Medulla oblongata (tissue), 1 donor: Measurements from ENCODE around the gene SMYD1.

Source experiments
- DNase-seq: peaks from one replicate; pipeline ENCODE4 v3.0.0-alpha.2; 2015; ENCODE audit errors: extremely low spot score

The SMYD1 gene

DNA sequence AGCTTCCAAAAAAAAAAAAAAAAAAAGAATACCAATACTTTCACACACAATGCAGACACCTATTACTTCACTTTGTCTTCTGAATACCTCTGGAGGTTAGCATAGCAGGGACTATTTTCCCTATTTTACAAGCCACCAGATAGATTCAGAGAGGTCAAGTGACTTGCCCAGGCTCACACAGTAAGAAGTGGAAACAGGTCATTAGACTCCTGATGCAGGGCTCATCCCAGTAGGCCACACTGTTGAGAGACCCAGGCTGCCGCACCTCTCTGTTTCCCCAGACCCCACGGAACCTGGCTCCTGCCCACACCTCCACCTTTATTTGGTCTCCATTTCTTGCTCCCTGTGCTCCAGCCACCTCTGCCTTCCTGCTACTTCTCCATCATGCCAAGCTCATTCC lies 19.4 kb downstream of the SMYD1 start:
- DNase-seq: no peak

GRCh38 chr2:88087763-88088162 lies 20.1 kb downstream of the SMYD1 start:
- DNase-seq: no peak

- DNase-seq: no peak
These were observed 21.4 kb downstream of the SMYD1 start for GRCh38 chr2:88088999-88089398.

GRCh38 chr2:88090446-88091283 lies 23.0 kb downstream of the SMYD1 start:
- no peak for DNase-seq

- DNase-seq: no peak
These were observed 24.3 kb downstream of the SMYD1 start for GRCh38 chr2:88091943-88092342.

- no peak for DNase-seq
These were observed 25.1 kb downstream of the SMYD1 start for GRCh38 chr2:88092773-88093172.

GRCh38 chr2:88095022-88095421 lies 27.4 kb downstream of the SMYD1 start:
- no peak for DNase-seq

DNA sequence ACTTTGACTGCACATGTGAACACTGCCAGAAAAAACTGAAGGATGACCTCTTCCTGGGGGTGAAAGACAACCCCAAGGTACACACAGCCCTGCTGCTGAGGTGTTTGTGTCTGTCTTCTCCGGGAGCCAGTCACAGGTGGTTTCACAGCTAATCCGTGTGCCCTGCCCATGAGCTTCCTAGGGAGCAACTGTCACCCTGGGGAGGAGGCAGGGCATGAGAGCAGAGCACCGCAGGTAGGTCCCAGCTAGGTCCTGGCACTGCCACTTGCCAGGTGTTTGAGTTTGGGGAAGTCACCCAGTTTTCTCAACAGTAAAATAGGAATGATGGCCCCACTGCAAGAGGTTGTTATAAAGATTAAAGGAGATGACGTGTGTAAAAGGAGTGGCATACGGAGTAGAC lies 29.1 kb downstream of the SMYD1 start:
- no peak for DNase-seq

DNA sequence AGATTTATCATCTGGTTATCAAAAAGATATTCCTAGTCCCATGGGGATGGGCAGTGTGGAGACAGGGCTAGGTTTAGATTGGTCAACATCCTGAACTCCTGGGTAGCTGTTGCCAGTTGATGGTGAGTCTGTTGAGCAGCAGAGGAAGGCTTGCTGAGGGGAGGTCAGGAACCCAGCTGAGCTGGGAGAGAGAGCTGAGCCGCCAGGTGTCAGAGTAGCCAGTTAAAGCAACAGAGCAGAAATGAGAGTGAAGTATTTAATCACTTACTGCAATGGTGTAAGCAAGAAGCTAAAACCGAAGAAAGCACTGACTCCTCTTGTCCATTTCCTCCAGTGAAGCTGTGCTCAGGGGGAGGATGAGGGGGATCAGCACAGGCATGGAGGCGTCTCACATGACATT lies 29.6 kb downstream of the SMYD1 start:
- no peak for DNase-seq

GRCh38 chr2:88097891-88098557 lies 30.4 kb downstream of the SMYD1 start:
- no peak for DNase-seq

GRCh38 chr2:88098558-88098900 lies 30.9 kb downstream of the SMYD1 start:
- no peak for DNase-seq

- no peak for DNase-seq
These were observed 32.3 kb downstream of the SMYD1 start for GRCh38 chr2:88099798-88100488.

GRCh38 chr2:88100489-88100858 lies 32.8 kb downstream of the SMYD1 start:
- peak; percentile 45 for DNase-seq

- no peak for DNase-seq
These were observed 41.2 kb downstream of the SMYD1 start for GRCh38 chr2:88108796-88109195.

- DNase-seq: no peak
These were observed 43.2 kb downstream of the SMYD1 start for GRCh38 chr2:88110830-88111229.

GRCh38 chr2:88113069-88113468 lies 45.4 kb downstream of the SMYD1 start:
- DNase-seq: no peak

DNA sequence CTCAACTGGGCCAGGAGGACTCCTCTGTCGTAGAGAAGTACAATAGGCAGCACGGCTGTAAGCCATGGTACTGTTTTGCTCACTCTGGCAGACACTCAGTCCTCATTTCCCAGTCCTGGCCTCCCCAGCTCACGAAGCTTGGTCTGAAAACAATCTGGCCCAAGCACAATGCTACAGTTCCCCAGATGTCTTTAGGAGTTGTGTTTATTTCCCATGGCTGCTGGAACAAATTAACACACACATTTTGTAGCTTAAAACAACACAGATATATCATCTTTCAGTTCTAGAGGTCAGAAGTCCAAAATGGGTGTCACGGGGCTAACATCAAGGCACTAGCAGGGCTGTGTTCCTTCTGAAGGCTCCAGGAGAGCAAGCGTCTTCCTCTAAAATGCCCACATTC lies 47.3 kb downstream of the SMYD1 start:
- DNase-seq: no peak

- no peak for DNase-seq
These were observed 48.3 kb downstream of the SMYD1 start for GRCh38 chr2:88115825-88116518.

- DNase-seq: no peak
These were observed 49.2 kb downstream of the SMYD1 start for GRCh38 chr2:88116669-88117432.

DNA sequence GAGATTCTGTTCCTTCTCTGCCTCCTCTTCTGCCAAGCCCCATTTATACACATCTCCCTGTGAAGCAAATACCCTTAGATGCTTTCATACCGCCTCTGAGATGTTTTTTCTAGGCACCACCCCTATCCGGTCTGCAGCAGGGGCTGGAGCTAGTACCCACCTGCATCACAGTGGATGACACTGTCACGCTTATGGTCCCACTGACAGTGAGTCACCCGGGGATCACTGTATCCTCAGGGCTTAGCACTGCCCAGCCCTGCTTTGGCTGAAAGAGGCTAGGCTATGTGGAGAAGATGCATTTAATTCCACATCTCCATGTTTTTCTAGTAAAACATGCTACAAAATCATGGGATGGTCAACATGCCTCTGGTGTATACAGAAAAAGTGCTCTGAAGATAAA lies 50.3 kb downstream of the SMYD1 start:
- no peak for DNase-seq

DNA sequence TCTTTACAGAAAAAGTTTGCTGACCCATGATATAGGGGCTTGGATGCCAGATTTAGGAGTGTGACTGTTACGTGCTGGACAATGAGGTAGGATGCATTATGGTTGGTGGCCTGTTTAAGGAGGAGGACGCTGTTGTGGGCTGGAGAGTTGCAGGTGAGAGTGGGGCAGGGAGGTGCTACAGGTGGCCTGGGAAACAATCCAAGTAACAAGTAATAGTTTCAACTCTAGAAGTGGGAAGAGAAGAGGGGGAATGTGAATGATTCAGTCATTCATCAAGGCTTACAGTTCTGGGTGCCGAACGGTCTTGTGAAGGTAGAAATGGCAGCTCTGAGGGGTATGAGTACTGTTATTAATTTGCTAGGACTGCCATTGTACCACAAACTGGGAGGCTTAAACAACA lies 54.1 kb downstream of the SMYD1 start:
- DNase-seq: no peak
